ENCODE measurements around the gene THUMPD3. TPM values are rescaled to one million over a fixed set of nuclear protein-coding genes. Genes with fewer than 3 reads are reported as not detected.

THUMPD3 gene
- total and polyA plus RNA-seq, 2 of the 13 experiments (the other 11 are each of a cell fraction or from before 2014, with no cell fraction given), result 31.2 to 44.1 TPM

DNA sequence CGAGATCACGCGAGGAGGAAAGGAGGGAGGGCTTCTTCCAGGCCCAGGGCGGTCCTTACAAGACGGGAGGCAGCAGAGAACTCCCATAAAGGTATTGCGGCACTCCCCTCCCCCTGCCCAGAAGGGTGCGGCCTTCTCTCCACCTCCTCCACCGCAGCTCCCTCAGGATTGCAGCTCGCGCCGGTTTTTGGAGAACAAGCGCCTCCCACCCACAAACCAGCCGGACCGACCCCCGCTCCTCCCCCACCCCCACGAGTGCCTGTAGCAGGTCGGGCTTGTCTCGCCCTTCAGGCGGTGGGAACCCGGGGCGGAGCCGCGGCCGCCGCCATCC is 33.4 kb downstream of the THUMPD3 start (continued):
- TF ChIP-seq SNAPC4 (CRISPR knock-in tag; IDR thresholded peaks at IDR 0.05), result no peak
- TF ChIP-seq SP1 (IDR thresholded peaks at IDR 0.05), result no peak
- TF ChIP-seq SP1 (CRISPR knock-in tag; IDR thresholded peaks at IDR 0.05), result no peak
- TF ChIP-seq ZFP90 (CRISPR knock-in tag; IDR thresholded peaks at IDR 0.05; ENCODE audit: borderline replicate concordance), result no peak; the same call in 1 of the 2 replicates
- TF ChIP-seq EEA1 (CRISPR knock-in tag; IDR thresholded peaks at IDR 0.05; ENCODE audit: borderline replicate concordance), result 0 out of 2 replicates have a peak, but pooled peaks have one; percentile 56
- no peak; the same call in 1 of the 2 replicates for TF ChIP-seq CHCHD3 (CRISPR knock-in tag; IDR thresholded peaks at IDR 0.05)
- TF ChIP-seq ZNF75D (CRISPR knock-in tag; IDR thresholded peaks at IDR 0.05; ENCODE audit: borderline replicate concordance), result no peak
- no peak for TF ChIP-seq PAX8 (CRISPR knock-in tag; IDR thresholded peaks at IDR 0.05; ENCODE audit: borderline replicate concordance)
- no peak for TF ChIP-seq ZFP36 (IDR thresholded peaks at IDR 0.05; ENCODE audit: borderline replicate concordance, low read depth, low read length, partially characterized antibody)
- TF ChIP-seq ZNF792 (CRISPR knock-in tag; IDR thresholded peaks at IDR 0.05), result no peak
- TF ChIP-seq ZNF841 (CRISPR knock-in tag; IDR thresholded peaks at IDR 0.05; ENCODE audit: borderline replicate concordance), result no peak
- TF ChIP-seq, protein P1, sequence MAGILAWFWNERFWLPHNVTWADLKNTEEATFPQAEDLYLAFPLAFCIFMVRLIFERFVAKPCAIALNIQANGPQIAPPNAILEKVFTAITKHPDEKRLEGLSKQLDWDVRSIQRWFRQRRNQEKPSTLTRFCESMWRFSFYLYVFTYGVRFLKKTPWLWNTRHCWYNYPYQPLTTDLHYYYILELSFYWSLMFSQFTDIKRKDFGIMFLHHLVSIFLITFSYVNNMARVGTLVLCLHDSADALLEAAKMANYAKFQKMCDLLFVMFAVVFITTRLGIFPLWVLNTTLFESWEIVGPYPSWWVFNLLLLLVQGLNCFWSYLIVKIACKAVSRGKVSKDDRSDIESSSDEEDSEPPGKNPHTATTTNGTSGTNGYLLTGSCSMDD (CRISPR knock-in tag; IDR thresholded peaks at IDR 0.05), result no peak
- TF ChIP-seq, protein P2, sequence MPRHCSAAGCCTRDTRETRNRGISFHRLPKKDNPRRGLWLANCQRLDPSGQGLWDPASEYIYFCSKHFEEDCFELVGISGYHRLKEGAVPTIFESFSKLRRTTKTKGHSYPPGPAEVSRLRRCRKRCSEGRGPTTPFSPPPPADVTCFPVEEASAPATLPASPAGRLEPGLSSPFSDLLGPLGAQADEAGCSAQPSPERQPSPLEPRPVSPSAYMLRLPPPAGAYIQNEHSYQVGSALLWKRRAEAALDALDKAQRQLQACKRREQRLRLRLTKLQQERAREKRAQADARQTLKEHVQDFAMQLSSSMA (CRISPR knock-in tag; IDR thresholded peaks at IDR 0.05), result peak; percentile 23; the same call in 1 of the 2 replicates
- no peak for TF ChIP-seq HNRNPH1 (optimal IDR thresholded peaks at IDR 0.05; ENCODE audit: low read depth, low read length)
- TF ChIP-seq POLR2A (IDR thresholded peaks at IDR 0.05; ENCODE audit: insufficient read depth in 1 of 2, low read depth in 2 of 2, low read length in 2 of 2), result peak in 1 of 2 experiments; percentile 48; a peak in 1 of 4 replicates
- TF ChIP-seq ZNF770 (CRISPR knock-in tag; IDR thresholded peaks at IDR 0.05), result no peak
- TF ChIP-seq TEAD2 (CRISPR knock-in tag; IDR thresholded peaks at IDR 0.05), result no peak
- no peak for TF ChIP-seq SIX1 (CRISPR knock-in tag; IDR thresholded peaks at IDR 0.05; ENCODE audit: borderline replicate concordance)
- no peak for TF ChIP-seq BORCS8-MEF2B (CRISPR knock-in tag; IDR thresholded peaks at IDR 0.05)
- peak; percentile 48; the same call in 1 of the 2 replicates for TF ChIP-seq ZNF317 (CRISPR knock-in tag; IDR thresholded peaks at IDR 0.05)
- no peak for TF ChIP-seq KLF12 (CRISPR knock-in tag; IDR thresholded peaks at IDR 0.05; ENCODE audit: borderline replicate concordance)

Measured in HepG2 (cell line).